Activated T-cell treated with anti-CD3 and anti-CD28 coated beads, Interleukin-2, amount 50 U/mL, for 48 hours (primary cell): ENCODE measurements around the gene SERINC3.
"Not testable (repeated sequence)": the region's sequence is repeated elsewhere in the genome, so short reads cannot be mapped to it uniquely, and the experiment has no call there.

Source experiments
- DNase-seq, 2 experiments: peaks; one replicate each; pipeline ENCODE4 v3.0.0-alpha.2; 2020

Gene SERINC3

DNA sequence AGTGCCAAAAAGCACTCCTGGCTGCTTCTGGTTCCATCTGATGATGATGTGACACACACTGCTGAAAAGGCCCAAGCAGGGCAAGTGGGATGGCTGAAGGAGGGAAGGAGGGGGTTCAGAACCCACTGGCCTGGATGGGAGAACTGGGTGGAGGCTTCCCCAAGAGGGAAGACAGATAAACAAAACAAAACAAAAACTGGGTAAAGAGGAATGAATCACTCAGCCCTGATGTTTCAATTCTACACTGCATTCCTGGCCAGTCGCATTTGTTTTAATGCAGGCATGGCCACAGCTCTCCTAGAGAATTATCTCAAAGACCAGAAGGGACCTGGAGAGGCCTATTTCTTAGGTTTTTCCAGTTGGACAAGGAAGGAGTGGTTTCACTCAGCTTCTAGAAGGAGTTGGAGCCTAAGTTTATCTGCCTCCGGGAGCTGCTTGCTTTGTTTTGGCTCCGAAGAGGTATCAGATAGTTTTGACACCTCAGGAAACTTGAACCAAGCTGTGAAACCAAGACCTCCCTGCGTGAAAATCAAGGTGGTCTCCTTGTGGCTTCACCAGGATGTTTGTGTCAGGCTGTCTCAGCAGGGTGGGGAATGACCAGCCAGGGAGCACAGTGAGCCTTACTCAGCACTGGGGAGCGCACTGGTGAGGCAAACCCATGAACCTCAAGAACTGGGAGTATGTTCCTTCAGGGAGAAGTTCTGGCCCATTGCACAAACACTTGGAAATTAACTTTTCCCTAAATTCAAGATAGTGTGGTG is 30.1 kb downstream of the SERINC3 start:
- no peak for DNase-seq

- DNase-seq, result no peak
Observed at GRCh38 chr20:44489931-44490330, 31.9 kb downstream of the SERINC3 start.

GRCh38 chr20:44489223-44489622 is 32.6 kb downstream of the SERINC3 start:
- no peak for DNase-seq

- no peak for DNase-seq
Observed at GRCh38 chr20:44488551-44488950, 33.3 kb downstream of the SERINC3 start.

DNA sequence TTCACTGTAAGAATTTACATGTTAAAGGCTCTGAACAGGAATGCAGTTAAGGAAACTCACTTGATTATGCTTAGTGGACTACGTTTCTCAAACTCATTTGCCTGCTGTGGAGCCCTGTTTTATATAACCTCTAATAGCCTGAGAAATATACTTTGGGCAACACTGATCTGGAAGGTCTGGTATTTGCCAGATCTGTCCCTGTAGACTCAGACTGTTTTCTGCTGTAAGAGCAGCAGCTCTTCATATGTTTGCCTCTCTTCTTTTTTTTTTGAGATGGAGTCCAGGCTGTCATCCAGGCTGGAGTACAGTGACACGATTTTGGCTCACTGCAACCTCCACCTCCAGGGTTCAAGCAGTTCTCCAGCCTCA is 36.1 kb downstream of the SERINC3 start:
- DNase-seq, result no peak

- no peak for DNase-seq
Observed at GRCh38 chr20:44485078-44485829, 36.6 kb downstream of the SERINC3 start.

- DNase-seq, result no peak
Observed at GRCh38 chr20:44483112-44483511, 38.8 kb downstream of the SERINC3 start.

GRCh38 chr20:44481719-44482416 is 40.0 kb downstream of the SERINC3 start:
- DNase-seq, result no peak

GRCh38 chr20:44480097-44480496 is 41.8 kb downstream of the SERINC3 start:
- DNase-seq, result no peak

- no peak for DNase-seq
Observed at GRCh38 chr20:44479643-44480042, 42.2 kb downstream of the SERINC3 start.

GRCh38 chr20:44478206-44478605 is 43.7 kb downstream of the SERINC3 start:
- no peak for DNase-seq

DNA sequence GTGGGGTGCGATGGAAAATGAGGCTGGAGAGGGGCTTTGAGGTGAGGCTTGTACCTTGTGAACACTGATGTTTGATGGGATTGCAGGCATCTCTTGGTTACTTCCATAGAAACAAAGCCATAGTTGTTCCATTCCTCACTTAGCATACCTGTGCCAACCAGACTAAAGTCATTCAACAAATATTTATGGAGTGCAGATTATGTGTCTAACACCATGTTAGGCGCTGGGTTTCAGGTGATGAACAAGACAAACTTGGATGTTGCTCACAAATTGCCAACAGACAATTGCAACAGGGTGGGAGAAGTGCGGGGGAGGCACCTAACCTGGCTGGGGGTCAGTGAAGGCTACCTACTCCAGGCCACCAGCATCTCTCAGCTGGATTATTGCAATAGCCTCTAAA is 44.7 kb downstream of the SERINC3 start:
- DNase-seq, result no peak

- DNase-seq, result peak; percentile 92 to 94
Observed at GRCh38 chr20:44475694-44476560, 45.9 kb downstream of the SERINC3 start, which contains the start of gene TTPAL. Gene TTPAL (plus strand): TSS chr20:44475874. CDS start chr20:44480000, 4,126 bp downstream.

GRCh38 chr20:44475372-44475693 is 46.5 kb downstream of the SERINC3 start:
- no peak for DNase-seq

- DNase-seq, result not testable (repeated sequence)
Observed at GRCh38 chr20:44472283-44472682, 49.6 kb downstream of the SERINC3 start.

DNA sequence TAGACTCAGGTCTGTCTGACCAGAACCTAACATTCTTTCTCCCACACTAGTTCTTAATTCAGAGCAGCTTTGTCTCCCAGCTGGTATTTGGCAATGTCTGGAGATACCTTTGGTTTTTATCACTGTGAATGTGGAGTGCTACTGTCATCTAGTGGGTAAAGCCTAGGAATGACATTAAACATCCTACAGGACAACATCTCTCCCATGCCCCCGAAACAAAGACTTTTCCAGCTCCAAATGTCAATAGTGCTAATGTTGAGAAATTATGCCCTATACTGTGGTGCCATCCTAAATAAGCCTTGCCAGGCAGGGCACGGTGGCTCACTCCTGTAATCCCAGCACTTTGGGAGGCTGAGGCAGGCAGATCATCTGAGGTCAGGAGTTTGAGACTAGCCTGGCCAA is 50.4 kb downstream of the SERINC3 start:
- no peak for DNase-seq

DNA sequence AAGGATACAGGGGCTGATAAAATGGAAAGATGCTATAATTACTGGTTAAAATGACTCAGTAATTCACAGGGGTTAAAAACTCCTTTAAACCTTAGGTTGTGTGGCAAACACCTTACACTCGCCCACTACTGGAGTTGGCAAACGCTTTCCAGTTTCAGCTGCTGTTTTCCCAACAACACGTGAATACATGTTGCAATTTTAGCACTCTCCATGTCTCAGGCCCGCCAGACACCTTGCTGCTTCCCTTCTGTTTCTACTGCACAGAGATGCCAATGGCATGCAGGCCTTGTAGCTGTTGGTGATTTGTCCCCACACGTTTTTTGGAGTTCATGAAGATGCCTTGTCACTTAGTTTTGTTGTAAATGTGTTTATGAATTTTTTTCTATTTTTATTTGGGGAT is 51.5 kb downstream of the SERINC3 start:
- DNase-seq, result no peak

DNA sequence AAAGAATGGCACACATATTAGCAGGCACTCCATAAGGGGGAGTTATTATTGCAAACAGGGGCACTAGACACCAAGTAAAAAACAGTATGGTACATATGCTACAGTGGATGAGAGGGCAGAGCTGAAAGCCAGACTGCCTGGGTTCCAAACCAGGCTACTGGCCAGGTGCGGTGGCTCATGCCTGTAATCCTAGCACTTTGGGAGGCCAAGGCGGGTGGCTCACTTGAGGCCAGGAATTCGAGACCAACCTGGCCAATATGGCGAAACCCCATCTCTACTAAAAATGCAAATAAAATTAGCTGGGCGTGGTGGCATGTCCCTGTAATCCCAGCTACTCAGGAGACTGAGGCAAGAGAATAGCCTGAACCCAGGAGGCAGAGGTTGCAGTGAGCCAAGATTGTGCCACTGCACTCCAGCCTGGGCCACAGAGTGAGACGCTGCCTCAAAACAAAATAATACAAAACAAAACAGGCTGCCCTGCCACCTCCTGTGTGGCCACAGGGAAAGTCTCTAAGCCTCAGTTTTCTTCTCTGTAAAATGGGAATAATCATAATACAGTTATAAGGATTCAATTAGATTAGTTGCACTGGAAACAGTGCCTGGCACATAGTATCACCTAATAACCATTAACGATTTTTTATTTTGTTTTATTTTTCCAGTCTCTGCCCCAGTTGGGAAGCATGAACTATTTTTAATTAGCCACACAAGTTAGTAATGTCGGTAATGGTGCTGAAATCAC is 53.7 kb downstream of the SERINC3 start:
- DNase-seq, result no peak

DNA sequence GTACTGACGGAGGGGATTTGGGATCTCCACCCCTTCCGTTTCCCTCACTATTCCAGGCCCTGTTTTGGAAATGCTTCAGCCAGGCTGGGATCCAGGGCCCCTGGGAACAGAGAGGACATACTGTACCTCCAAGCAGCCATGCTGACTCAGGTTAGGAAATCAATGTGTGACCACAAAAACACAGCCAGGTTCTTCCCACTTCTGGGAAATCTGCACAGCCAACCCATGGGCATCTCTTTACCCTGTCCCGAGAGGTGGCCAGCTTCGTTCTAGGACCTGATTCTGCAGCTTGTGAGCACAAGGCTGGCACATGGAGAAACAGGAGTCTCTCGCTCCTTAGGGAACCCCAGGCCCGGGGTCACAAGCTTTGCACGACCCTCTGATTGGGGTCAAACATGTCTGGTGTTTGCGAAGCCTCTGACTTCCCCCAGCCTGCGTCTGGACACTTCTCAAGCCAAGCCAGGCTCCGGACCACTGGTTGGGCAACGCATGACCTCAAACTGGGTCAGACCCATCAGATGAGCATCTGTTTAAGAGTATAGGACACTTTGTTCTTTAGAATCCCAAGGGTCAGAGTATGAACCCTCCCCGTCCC is 54.5 kb downstream of the SERINC3 start:
- no peak for DNase-seq

- DNase-seq, result no peak
Observed at GRCh38 chr20:44465001-44465560, 56.8 kb downstream of the SERINC3 start.

GRCh38 chr20:44464514-44464913 is 57.4 kb downstream of the SERINC3 start:
- no peak for DNase-seq
